Measurements from ENCODE around the gene SLC39A11.

SLC39A11 gene

GRCh38 chr17:72870367-72870985 is 222.0 kb downstream of the SLC39A11 start:
- Histone ChIP-seq H3K36me3 (ENCODE audit: control insufficient read depth, insufficient read depth, low read length) (no peaks in the 10 kb centered on the region), H3K4me1 (ENCODE audit: control insufficient read depth, insufficient read depth, low read length) (no peaks in the 10 kb centered on the region), H3K27me3 (ENCODE audit: control insufficient read depth, insufficient read depth, low read length) (no peaks in the 10 kb centered on the region), H3K27ac (ENCODE audit: low read depth, low read length) (no peak overlapping the region), H3K9ac (ENCODE audit: low read length) (no peak overlapping the region), H3K4me3 (ENCODE audit: low read length) (no peak overlapping the region)

- H3K4me1 ChIP-seq (ENCODE audit: control insufficient read depth, insufficient read depth, low read length) = no peaks in the 10 kb centered on the region
- H3K27me3 ChIP-seq (ENCODE audit: control insufficient read depth, insufficient read depth, low read length) = no peaks in the 10 kb centered on the region
- no peaks in the 10 kb centered on the region for H3K36me3 ChIP-seq (ENCODE audit: control insufficient read depth, insufficient read depth, low read length)
- H3K27ac ChIP-seq (ENCODE audit: low read depth, low read length) = no peak overlapping the region
- H3K9ac ChIP-seq (ENCODE audit: low read length) = no peak overlapping the region
- H3K4me3 ChIP-seq (ENCODE audit: low read length) = no peak overlapping the region
Observed at GRCh38 chr17:72869630-72870029, 222.9 kb downstream of the SLC39A11 start.

GRCh38 chr17:72865954-72866353 is 226.5 kb downstream of the SLC39A11 start:
- Histone ChIP-seq H3K4me1 (ENCODE audit: control insufficient read depth, insufficient read depth, low read length) (no peaks in the 10 kb centered on the region), H3K27ac (ENCODE audit: low read depth, low read length) (no peak overlapping the region), H3K4me3 (ENCODE audit: low read length) (no peak overlapping the region), H3K9ac (ENCODE audit: low read length) (no peak overlapping the region), H3K36me3 (ENCODE audit: control insufficient read depth, insufficient read depth, low read length) (no peaks in the 10 kb centered on the region), H3K27me3 (ENCODE audit: control insufficient read depth, insufficient read depth, low read length) (no peaks in the 10 kb centered on the region)

- Histone ChIP-seq H3K27me3 (ENCODE audit: control insufficient read depth, insufficient read depth, low read length) (no peaks in the 10 kb centered on the region), H3K27ac (ENCODE audit: low read depth, low read length) (no peak overlapping the region), H3K4me3 (ENCODE audit: low read length) (no peak overlapping the region), H3K4me1 (ENCODE audit: control insufficient read depth, insufficient read depth, low read length) (no peaks in the 10 kb centered on the region), H3K9ac (ENCODE audit: low read length) (no peak overlapping the region), H3K36me3 (ENCODE audit: control insufficient read depth, insufficient read depth, low read length) (no peaks in the 10 kb centered on the region)
Observed at GRCh38 chr17:72863526-72864211, 228.8 kb downstream of the SLC39A11 start.

GRCh38 chr17:72862276-72862999 is 230.1 kb downstream of the SLC39A11 start:
- no peaks in the 10 kb centered on the region for H3K36me3 ChIP-seq (ENCODE audit: control insufficient read depth, insufficient read depth, low read length)
- no peak overlapping the region for H3K27ac ChIP-seq (ENCODE audit: low read depth, low read length)

GRCh38 chr17:72861811-72862210 is 230.7 kb downstream of the SLC39A11 start:
- H3K27me3 ChIP-seq (ENCODE audit: control insufficient read depth, insufficient read depth, low read length) = no peaks in the 10 kb centered on the region
- H3K4me3 ChIP-seq (ENCODE audit: low read length) = no peak overlapping the region
- H3K27ac ChIP-seq (ENCODE audit: low read depth, low read length) = no peak overlapping the region
- no peaks in the 10 kb centered on the region for H3K36me3 ChIP-seq (ENCODE audit: control insufficient read depth, insufficient read depth, low read length)
- no peaks in the 10 kb centered on the region for H3K4me1 ChIP-seq (ENCODE audit: control insufficient read depth, insufficient read depth, low read length)
- no peak overlapping the region for H3K9ac ChIP-seq (ENCODE audit: low read length)

More at GRCh38 chr17:72862276-72862999, 230.1 kb downstream of the SLC39A11 start:
- no peak overlapping the region for H3K9ac ChIP-seq (ENCODE audit: low read length)
- no peaks in the 10 kb centered on the region for H3K4me1 ChIP-seq (ENCODE audit: control insufficient read depth, insufficient read depth, low read length)
- H3K27me3 ChIP-seq (ENCODE audit: control insufficient read depth, insufficient read depth, low read length) = no peaks in the 10 kb centered on the region
- H3K4me3 ChIP-seq (ENCODE audit: low read length) = no peak overlapping the region

- H3K27me3 ChIP-seq (ENCODE audit: control insufficient read depth, insufficient read depth, low read length) = no peaks in the 10 kb centered on the region
- H3K36me3 ChIP-seq (ENCODE audit: control insufficient read depth, insufficient read depth, low read length) = no peaks in the 10 kb centered on the region
- no peak overlapping the region for H3K9ac ChIP-seq (ENCODE audit: low read length)
- no peak overlapping the region for H3K4me3 ChIP-seq (ENCODE audit: low read length)
- no peaks in the 10 kb centered on the region for H3K4me1 ChIP-seq (ENCODE audit: control insufficient read depth, insufficient read depth, low read length)
- H3K27ac ChIP-seq (ENCODE audit: low read depth, low read length) = no peak overlapping the region
Observed at GRCh38 chr17:72860778-72861177, 231.7 kb downstream of the SLC39A11 start.

GRCh38 chr17:72858826-72859495 is 233.5 kb downstream of the SLC39A11 start:
- H3K4me3 ChIP-seq (ENCODE audit: low read length) = no peak overlapping the region
- no peak overlapping the region for H3K27ac ChIP-seq (ENCODE audit: low read depth, low read length)
- no peaks in the 10 kb centered on the region for H3K36me3 ChIP-seq (ENCODE audit: control insufficient read depth, insufficient read depth, low read length)
- H3K27me3 ChIP-seq (ENCODE audit: control insufficient read depth, insufficient read depth, low read length) = no peaks in the 10 kb centered on the region
- no peaks in the 10 kb centered on the region for H3K4me1 ChIP-seq (ENCODE audit: control insufficient read depth, insufficient read depth, low read length)
- H3K9ac ChIP-seq (ENCODE audit: low read length) = no peak overlapping the region

- no peak overlapping the region for H3K9ac ChIP-seq (ENCODE audit: low read length)
- no peak overlapping the region for H3K27ac ChIP-seq (ENCODE audit: low read depth, low read length)
- H3K27me3 ChIP-seq (ENCODE audit: control insufficient read depth, insufficient read depth, low read length) = no peaks in the 10 kb centered on the region
Observed at GRCh38 chr17:72853440-72854415, 238.8 kb downstream of the SLC39A11 start.

GRCh38 chr17:72852277-72852938 is 240.1 kb downstream of the SLC39A11 start:
- Histone ChIP-seq H3K36me3 (ENCODE audit: control insufficient read depth, insufficient read depth, low read length) (no peaks in the 10 kb centered on the region), H3K9ac (ENCODE audit: low read length) (no peak overlapping the region), H3K27me3 (ENCODE audit: control insufficient read depth, insufficient read depth, low read length) (no peaks in the 10 kb centered on the region), H3K4me1 (ENCODE audit: control insufficient read depth, insufficient read depth, low read length) (no peaks in the 10 kb centered on the region), H3K4me3 (ENCODE audit: low read length) (no peak overlapping the region), H3K27ac (ENCODE audit: low read depth, low read length) (no peak overlapping the region)

More at GRCh38 chr17:72853440-72854415, 238.8 kb downstream of the SLC39A11 start:
- Histone ChIP-seq H3K4me3 (ENCODE audit: low read length) (no peak overlapping the region), H3K36me3 (ENCODE audit: control insufficient read depth, insufficient read depth, low read length) (no peaks in the 10 kb centered on the region), H3K4me1 (ENCODE audit: control insufficient read depth, insufficient read depth, low read length) (no peaks in the 10 kb centered on the region)

- Histone ChIP-seq H3K4me3 (ENCODE audit: low read length) (no peak overlapping the region), H3K36me3 (ENCODE audit: control insufficient read depth, insufficient read depth, low read length) (no peaks in the 10 kb centered on the region), H3K27me3 (ENCODE audit: control insufficient read depth, insufficient read depth, low read length) (no peaks in the 10 kb centered on the region), H3K4me1 (ENCODE audit: control insufficient read depth, insufficient read depth, low read length) (no peaks in the 10 kb centered on the region), H3K27ac (ENCODE audit: low read depth, low read length) (no peak overlapping the region), H3K9ac (ENCODE audit: low read length) (no peak overlapping the region)
Observed at GRCh38 chr17:72850410-72851118, 241.9 kb downstream of the SLC39A11 start.

Measured in rectal smooth muscle tissue (tissue), 1 donor.